T-helper 1 cell (primary cell): Measurements from ENCODE around the gene WDR5.
A peak's percentile ranks its signal among the peaks of the same experiment; 100 is the strongest.

Experiments
- DNase-seq, 5 donors: peaks; one replicate each; pipeline ENCODE4 v3.0.0-alpha.2; 2012 to 2020

Gene WDR5

GRCh38 chr9:134132208-134132870, 3.5 kb upstream of the WDR5 start:
- no peak for DNase-seq

- DNase-seq: no peak
Observed at GRCh38 chr9:134134949-134135342, 936 bp upstream of the WDR5 start.

GRCh38 chr9:134136118-134136995, 475 bp downstream of the WDR5 start:
- peak in 1 of 5 donors; percentile 9 for DNase-seq

DNA sequence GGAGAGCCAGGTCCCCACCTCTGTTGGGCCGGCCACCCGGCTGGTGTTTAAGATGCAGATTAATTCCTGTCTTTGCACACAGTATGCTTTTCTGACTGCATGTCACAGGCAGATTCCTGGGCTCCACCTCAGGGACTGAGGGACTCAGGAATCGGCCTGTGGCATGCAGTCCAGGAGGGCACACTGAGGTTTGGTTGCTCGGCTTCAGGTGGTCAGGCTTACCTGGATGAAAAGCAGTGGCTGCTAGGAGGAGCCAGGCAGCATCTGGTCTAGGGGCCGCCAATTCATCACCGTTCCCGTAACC, 1.1 kb downstream of the WDR5 start:
- no peak for DNase-seq

GRCh38 chr9:134138292-134138691, 2.4 kb downstream of the WDR5 start:
- DNase-seq: no peak

GRCh38 chr9:134139081-134139480, 3.2 kb downstream of the WDR5 start:
- DNase-seq: no peak

- no peak for DNase-seq
Observed at GRCh38 chr9:134141906-134142305, 6.0 kb downstream of the WDR5 start.

DNA sequence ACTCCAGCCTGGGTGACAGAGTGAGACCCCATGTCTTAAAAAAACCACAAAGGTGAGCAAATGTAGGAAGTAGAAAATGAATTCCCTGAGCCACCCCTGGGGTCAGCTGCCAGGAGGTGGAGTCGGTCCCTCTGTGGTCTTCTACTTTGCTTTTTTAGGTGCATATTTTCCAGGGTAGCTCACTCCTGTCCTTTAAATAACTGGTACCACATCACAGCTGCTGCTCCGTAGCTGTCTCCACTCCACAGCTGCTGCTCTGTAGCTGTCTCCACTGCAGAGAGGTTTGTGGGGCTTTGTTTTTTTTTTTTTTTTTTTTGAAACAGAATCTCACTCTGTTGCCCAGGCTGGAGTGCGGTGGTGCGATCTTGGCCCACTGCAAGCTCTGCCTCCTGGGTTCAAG, 8.9 kb downstream of the WDR5 start:
- no peak for DNase-seq

- DNase-seq: no peak
Observed at GRCh38 chr9:134145262-134145661, 9.4 kb downstream of the WDR5 start.

DNA sequence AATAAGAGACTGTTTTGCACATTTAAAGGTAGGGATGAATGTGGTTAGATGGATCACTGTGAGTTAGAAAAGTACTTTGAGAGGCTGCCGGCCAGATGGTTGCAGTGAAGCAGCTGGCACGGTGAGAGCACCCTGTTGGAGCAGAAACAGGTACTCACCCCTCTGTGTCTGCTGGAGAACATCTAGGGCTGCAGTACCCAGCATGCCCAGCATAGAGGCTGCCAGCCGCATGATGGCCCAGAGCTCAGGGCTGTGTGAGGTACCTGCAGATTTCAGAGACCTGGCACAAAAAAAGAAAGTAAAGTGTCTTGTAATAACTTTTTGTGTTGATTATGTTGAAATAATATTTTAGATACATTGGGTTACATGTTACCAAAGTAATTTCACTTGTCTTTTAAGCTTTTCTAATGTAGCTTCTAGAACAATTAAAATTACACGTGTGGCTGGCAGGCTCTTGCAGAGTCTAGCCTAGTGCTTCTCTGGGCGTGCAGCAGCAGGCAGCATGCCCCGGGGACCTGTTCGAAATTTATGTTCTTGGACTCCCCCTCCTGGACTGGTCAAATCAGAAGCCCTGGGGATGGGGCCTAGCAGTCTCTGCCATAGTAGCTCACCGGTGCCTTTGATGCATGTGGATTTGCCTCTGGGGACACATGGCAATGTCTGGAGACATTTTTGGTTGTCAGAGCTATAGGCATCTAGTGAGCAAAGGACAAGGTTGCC, 11.1 kb downstream of the WDR5 start:
- no peak for DNase-seq

GRCh38 chr9:134149380-134149779, 13.5 kb downstream of the WDR5 start:
- DNase-seq: no peak

DNA sequence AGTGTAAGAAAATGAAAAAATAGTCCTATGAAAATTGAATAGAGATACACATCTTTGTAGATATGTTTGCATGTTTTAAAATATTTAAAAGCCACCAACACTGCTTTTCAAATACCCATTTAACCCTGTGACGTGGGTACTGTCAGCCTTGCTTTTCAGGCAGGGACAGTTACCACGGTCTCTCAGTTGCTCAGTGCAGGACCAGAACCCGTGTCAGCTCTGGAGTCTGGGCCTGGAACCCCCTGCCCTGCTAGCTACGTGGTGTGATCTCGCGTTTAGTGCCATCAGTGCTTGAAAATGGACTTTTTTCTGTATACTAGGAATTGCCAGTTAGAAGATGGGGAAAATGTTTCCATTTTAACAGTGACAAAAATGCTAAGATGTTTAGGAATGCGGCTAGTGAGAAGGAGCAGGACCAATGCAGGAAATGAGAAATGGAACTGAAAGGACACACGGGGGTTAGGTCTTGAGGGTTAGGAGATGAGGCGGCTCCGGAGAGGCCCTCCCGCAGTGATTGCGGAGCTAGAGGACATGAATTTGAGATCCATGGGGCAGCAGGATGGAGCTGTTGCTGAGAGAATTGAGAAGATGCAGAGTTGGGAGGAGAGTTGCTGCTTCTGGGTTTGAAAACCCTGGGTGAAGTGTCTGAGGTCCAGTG, 14.8 kb downstream of the WDR5 start:
- DNase-seq: no peak

GRCh38 chr9:134152022-134152448, 16.2 kb downstream of the WDR5 start:
- DNase-seq: no peak

- DNase-seq: no peak
Observed at GRCh38 chr9:134152488-134152887, 16.6 kb downstream of the WDR5 start.

DNA sequence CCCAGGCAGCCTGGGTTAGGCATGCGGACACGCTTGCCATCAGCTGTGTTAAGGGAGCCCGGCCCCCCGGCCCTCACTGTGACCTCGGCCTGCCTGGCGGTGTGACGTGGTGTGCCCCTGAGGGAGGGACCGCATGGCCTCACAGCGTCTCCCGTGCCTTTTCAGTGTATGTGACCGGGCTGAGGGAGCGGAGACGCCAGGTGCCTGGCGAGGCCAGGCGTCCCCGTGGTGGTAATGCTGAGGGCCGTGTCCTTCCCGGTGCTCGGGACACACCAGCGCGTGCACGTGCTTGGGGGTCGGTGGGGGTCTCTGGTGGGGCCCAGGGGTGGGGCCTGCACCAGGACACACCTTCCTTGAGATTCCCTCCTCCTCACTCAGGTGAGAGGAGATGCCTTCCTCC, 17.6 kb downstream of the WDR5 start:
- no peak for DNase-seq

- no peak for DNase-seq
Observed at GRCh38 chr9:134154262-134154701, 18.4 kb downstream of the WDR5 start.

DNA sequence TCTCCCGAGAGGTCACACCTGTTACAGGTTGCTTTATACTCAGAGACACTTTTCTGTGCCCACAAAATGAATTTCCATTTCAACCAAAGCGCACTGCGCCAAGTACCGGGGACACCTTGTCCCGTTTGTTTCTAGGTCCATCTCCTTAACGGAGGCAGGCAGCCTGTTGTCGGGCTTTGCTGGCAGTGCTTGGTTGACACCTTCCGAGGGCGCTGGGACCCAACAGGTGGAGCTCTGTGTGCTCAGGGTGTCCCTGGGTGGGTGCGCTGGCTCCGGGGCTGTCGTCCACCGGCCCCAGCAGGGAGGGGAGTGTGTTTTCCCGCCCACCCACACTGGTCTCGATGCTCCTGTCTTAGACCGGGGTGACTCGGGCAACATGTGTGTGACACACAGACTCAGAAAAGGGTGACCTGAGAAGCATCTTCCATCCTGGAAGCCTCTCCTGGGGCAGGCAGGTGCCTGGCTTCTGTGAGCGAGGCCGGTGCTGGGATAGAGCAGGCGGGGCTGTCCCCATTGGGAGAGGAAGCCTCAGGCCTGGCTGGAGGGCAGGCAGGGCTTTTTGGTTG, 20.0 kb downstream of the WDR5 start:
- no peak for DNase-seq

- DNase-seq: no peak
Observed at GRCh38 chr9:134156564-134157377, 20.9 kb downstream of the WDR5 start.

- no peak for DNase-seq
Observed at GRCh38 chr9:134157378-134157885, 21.6 kb downstream of the WDR5 start.

DNA sequence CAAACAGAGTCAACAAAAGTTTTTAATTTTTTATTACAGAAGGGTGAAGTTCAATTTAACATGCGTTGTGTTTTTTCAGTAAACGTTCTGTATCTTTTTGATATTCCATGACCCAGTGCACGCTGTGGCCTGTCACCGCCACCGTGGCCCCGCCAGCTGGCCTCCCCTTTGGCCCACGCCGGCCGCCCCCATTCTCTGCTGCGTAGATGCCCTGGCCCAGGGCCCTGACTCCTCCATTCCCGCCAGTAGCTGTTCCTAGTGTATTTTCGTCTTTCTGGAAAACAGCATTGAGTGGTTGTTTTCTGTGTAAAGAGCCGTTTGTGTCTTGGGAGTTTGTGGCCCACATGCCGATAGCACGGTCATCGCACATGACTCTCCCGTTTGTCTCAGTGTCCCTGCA, 22.4 kb downstream of the WDR5 start:
- no peak for DNase-seq

- no peak for DNase-seq
Observed at GRCh38 chr9:134158753-134159392, 23.0 kb downstream of the WDR5 start.
